GM10266 (cell line): ENCODE measurements around the gene KCTD5.
"Not testable (repeated sequence)": the region's sequence is repeated elsewhere in the genome, so short reads cannot be mapped to it uniquely, and the experiment has no call there.

Source experiments
- DNase-seq: peaks from one replicate; pipeline ENCODE4 v3.0.0; 2012; ENCODE audit errors: extremely low spot score
- TF ChIP-seq, protein P1 (sequence below): IDR thresholded peaks from 2 replicates; pipeline ENCODE4 v1.5.1; 2012; ENCODE audit warnings: mild to moderate bottlenecking, low read depth; ENCODE audit not compliant: control insufficient read depth, insufficient read depth; ENCODE audit errors: missing control alignments

KCTD5 gene

DNA sequence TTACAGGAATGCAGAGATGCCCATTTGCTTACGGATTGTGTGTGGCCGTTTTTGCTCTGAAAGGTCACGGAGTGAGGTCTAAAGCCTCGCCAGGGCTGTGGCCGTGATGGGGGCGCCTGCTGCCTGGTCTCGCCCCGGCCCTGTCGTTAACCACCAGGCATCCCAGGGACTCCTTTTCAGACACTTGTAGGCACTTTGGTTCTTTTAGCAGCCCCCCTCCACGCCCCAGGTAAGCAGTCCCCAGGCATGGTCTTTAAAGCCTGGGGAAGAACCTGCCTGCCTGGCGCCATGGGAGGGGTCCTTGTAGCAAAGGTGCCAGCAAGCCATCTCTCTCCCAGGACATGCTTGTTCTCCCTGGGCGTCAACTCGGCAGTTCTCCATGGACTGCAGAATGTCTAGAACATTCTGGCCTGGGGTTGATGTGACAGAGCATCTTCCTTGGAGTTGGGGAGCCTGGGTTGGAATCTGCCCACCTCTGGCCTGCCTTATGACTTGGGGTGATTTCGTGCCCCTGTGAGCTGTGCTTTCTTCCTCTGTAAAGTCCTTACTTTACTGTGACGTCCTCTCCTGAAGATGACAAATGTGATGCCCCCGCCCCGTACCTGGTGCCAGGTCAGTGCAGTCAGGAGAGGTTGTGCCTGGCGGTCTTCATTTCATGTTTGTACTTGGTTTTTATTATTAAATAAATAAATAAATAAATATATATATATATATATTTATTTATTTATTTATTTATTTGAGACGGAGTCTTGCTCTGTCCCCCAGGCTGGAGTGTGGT is 5.4 kb downstream of the KCTD5 start:
- TF ChIP-seq, protein P1, sequence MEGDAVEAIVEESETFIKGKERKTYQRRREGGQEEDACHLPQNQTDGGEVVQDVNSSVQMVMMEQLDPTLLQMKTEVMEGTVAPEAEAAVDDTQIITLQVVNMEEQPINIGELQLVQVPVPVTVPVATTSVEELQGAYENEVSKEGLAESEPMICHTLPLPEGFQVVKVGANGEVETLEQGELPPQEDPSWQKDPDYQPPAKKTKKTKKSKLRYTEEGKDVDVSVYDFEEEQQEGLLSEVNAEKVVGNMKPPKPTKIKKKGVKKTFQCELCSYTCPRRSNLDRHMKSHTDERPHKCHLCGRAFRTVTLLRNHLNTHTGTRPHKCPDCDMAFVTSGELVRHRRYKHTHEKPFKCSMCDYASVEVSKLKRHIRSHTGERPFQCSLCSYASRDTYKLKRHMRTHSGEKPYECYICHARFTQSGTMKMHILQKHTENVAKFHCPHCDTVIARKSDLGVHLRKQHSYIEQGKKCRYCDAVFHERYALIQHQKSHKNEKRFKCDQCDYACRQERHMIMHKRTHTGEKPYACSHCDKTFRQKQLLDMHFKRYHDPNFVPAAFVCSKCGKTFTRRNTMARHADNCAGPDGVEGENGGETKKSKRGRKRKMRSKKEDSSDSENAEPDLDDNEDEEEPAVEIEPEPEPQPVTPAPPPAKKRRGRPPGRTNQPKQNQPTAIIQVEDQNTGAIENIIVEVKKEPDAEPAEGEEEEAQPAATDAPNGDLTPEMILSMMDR = no peak
- no peak for DNase-seq

DNA sequence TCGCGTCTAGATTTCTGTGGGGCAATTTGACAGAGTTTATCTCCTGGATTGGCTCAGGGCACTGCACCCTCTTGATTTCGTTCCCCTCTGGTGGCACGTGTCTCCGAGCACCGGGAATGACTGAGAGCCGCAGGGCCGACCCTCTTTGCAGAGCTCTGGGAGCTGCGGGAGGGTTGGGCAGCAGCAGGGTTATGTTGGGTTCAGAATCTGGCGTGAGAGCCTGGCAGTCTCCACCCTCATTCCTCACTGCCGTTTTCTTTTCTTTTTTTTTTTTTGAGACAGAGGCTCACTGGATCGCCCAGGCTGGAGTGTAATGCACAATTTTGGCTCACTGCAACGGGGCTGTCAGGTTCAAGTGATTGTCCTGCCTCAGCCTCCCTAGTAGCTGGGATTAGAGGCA is 7.1 kb downstream of the KCTD5 start:
- DNase-seq = not testable (repeated sequence)

DNA sequence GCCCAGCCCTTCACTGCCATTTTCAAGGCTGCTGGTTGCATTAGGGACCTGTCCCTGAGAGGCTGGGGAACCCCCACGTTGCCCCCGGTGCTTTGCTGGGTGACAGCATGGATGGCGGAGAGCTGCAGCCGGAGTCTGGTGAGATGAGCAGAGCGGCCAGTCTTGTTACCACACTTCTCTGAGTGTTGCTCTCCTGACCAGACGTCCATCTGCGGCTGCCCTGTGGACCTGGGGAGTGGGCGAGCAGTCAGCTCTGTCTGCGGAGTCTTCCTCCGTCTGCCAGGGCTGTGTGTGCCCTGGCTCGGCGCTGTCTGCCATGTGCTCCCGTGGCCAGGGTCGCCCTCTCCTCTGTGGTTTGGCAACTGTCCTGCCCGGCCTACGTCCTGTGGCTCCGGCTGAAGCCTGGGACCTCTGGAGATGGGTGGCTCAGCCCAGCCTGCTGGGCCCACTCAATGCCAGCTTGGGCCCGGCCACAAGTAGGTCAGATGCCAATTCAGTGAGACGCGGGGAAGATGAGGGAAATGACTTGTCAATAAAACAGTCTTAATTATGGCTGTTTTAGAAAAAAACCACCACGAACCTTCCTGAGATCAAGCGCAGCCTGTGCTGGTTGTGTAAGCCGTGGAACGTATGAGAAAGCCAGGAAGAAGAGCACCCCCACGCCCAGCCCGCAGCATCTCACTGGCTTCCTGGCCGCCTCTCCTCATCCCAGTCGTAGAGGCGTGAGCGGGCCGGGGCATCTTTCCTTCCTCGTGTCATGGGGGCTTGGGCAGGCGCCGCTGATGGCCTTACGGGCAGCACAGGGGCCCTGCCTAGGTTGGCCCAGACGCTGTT is 7.9 kb downstream of the KCTD5 start:
- TF ChIP-seq, protein P1 = no peak
- DNase-seq = no peak

DNA sequence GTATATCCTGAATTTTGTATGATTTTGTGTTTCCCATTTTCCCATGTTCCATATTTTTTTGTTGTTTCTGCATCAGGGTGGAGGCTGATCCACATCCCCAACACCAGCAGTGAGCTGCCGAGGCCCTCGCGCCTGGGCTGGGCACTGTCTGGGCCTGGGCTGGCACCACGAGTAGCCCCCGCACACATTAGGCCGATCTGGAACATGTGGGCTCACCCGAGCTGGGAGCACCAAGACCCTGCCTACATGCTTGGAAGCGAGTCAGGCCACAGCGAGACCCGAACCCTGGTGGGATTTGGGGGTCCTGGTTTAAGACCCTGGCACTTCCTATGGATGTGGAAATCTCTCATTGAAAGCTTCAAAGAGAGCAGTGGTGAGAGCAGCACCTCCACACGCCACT is 8.5 kb downstream of the KCTD5 start:
- DNase-seq = no peak
- TF ChIP-seq, protein P1 = no peak

DNA sequence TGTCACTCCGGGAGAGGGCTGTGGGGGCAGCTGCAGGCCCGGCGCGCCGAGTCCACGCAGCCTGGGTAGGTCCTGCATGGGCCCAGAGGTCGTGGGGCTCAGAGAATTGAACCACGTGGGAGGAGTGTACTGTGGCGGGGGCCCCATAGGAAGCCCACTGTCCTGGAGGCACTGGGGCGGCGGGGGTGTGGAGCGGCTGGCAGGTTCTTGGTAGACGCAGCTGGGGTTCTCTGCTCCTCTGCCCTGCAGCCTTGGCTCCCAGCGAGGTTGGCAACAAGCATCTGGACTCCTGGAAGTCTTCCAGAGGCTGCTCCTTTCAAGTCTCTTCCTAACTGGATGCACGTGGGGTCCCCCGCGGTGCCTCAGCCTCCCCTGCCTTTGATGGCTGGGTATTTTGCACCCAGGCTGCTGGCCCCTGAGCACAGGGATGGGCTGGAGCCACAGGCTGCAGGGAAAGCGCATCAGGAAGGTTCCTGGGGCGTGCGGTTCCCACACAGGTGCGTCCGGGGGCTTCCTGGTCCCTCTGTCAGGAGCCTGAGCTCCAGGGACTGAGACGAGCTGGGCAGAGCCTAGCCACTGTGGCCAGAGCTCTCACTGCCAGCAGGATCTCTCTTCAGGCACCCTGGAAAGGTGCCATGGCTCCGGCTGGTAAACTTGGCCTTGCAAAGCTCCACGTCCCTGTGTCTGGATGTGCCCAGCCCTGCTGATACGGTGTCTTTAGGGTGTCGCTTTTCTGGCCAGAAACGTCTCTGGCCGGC is 9.3 kb downstream of the KCTD5 start:
- TF ChIP-seq, protein P1 = no peak
- no peak for DNase-seq

DNA sequence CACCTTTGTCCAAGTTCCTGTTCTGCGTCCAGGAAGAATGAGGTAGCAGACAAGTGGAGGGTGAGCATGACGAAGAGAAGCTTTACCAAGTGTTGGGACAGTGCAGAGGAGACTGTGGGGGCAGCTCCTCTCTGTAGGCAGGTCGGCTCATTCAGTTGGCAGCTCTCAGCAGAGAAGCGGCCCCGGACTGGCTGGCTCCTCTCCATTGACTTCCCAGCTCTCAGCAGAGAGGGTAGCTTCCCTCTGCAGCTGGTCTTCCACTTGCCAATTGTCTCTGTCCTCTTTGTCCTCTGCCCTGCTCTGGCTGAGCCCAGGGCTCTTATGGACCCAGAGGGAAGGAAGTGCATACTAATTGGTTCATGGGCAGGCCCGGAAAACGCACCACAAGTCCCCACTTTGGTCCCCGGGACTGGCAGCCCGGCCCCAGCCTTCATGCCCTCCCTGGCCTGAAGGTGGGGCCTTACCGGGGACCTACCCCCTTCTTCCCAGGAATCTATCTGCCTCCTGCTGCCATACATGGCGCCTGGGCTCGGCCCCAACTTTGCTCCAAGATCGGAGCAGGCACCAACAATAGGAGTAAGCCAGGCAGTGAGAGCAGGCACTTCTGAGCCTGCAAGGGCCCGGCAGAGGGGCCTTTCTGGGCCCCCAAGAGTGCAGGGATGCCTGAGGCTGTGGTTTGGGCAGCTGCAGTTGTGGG is 10.1 kb downstream of the KCTD5 start:
- TF ChIP-seq, protein P1 = no peak

DNA sequence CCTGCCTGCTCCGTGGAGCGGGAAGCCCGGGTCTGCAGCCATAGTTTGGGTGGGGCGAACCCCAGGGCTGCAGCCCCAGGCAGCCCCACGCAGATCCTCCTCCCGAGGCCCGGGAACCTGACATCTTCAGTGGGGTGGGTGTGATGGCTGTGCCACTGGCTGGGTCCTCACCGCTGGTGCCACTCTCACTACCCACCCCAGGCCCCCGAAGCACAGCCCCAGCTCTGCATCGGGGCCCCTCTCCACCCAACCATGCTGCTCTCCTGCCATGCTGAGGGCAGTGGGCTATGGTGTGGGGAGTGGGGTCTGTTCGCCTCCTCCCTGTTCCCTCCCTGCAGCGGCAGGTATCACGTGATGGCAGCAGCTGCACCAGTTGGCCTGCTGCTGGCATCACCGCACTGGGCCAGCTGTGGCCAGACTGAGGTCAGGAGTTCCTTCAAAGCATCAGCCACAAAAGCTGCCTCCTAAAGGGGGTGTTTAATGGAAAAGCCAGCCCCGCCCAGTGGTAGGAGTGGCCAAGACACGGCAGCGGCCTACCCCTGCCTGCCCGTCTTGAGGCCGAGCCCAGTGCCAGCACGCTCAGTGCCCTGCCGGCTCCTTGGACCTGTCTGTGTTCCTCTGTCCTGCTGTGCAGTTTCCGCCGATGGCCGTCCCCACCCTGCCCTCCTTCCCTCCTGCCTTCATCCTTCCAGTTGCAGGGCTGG is 10.8 kb downstream of the KCTD5 start:
- TF ChIP-seq, protein P1 = no peak
- DNase-seq = no peak

More for the DNA sequence above, 10.1 kb downstream of the KCTD5 start:
- DNase-seq = no peak

DNA sequence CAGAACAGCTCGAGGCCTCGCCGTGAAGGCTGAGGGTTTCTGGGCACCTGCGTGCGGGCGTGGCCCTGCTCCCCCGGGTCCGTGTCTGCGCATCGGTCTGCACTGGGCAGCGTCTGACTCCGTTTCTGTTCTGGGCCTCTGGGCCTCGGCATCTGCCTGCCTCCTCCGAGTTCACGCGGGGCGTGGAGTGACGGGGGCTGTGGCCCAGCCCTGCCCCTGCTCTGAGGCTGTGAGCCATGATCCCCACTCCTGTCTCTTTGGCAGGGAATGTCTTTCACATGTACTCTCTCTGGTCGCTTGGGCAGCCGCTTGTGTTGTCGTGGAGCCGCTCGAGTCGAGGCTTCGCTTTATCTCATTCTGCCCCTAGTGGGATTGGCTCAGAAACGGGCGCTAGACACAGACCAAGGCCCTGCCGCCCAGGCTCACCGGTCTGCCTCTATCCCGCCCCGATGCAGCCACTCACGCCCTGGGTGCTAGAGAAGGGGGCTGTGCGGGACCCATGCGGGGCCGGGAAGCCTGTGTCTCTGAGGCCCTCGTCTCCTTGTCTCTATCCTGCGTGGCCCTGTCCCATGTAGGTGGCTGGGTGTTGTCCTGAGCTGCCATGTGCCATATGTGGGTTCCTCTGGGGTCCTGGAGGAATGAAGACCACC is 14.4 kb downstream of the KCTD5 start:
- not testable (repeated sequence) for DNase-seq
